Measurements from ENCODE around the gene APBA1.

Gene APBA1

DNA sequence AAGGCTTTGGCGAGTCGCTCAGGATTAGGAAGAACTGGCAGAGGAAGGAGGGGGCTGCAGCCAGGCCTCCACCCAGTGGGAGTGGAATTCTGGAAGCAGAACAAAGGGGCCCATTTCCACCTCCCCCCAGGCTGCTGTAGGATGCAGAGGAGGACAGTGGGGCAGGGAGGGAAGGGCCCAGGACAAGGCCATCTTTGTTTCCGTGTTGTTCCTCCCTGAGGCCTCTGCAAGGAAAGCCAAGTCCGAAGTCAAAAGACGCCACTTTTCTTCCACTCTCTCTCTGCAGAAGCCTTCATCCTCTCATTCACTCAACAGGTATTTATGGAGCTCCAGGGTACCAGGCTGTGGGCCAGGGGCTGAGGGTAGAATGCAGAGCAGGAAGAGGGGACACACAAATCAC lies 276.5 kb downstream of the APBA1 start:
- Histone ChIP-seq H3K9ac (ENCODE audit: low read depth, low read length) (no peak overlapping the region), H3K9me3 (ENCODE audit: insufficient read depth, low read depth, low read length) (no peaks in the 10 kb centered on the region), H3K4me3 (ENCODE audit: low read length) (no peak overlapping the region), H3K27me3 (ENCODE audit: insufficient read depth, low read length) (no peaks in the 10 kb centered on the region), H3K36me3 (ENCODE audit: insufficient read depth, low read length) (peaks cover 7% of the 10 kb centered on the region; the same call in 1 of the 2 replicates), H3K4me1 (ENCODE audit: insufficient read depth, low read length) (no peaks in the 10 kb centered on the region; the same call in 1 of the 2 replicates), H3K27ac (ENCODE audit: low read depth, low read length) (no peak overlapping the region)
- 81% methylated on average over 5 of the region's 5 CpGs for WGBS

DNA sequence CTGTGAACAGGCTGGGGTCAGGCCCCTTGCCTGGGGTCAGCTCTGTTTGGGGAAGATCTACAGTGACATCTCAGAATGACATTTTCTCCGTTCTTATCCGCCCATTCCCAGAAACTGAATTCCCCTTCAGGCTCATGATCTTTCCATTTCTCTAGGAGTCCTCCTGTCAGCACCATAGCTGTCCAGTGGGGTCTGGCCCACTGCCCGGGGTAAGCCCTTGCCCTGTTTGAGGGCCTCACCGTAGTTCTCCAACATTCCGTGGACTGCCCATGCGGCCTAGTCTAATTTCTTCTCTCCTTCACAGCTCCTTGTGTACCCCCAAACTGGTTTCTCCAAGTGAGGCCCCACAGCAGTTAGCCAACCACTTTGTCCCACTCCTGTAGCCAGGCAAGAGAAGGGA lies 278.7 kb downstream of the APBA1 start:
- 91% methylated on average over 6 of the region's 6 CpGs for WGBS
- Histone ChIP-seq H3K9ac (ENCODE audit: low read depth, low read length) (no peak overlapping the region), H3K27ac (ENCODE audit: low read depth, low read length) (no peak overlapping the region), H3K4me3 (ENCODE audit: low read length) (no peak overlapping the region), H3K36me3 (ENCODE audit: insufficient read depth, low read length) (peaks cover 7% of the 10 kb centered on the region; the same call in 1 of the 2 replicates), H3K9me3 (ENCODE audit: insufficient read depth, low read depth, low read length) (no peaks in the 10 kb centered on the region), H3K4me1 (ENCODE audit: insufficient read depth, low read length) (no peaks in the 10 kb centered on the region; the same call in 1 of the 2 replicates), H3K27me3 (ENCODE audit: insufficient read depth, low read length) (no peaks in the 10 kb centered on the region)

DNA sequence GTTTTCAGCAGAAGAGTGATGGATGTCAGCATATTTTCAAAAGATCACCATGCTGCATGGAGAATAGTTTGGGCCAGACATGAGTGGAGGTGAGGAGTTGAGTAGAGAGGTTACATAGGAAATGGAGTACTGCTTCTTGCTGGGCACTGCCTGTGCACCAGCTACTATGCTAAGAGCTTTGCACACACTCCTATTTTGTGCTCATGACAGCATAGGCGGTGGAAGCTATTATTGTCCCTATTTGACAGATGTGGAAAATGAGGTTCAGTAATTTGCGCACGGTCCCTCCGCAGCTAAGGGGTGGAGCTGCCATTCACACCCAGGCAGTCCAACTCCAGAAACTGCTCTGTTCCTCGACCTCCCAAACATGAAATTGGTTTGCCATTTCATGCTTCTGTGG lies 279.3 kb downstream of the APBA1 start:
- no peak overlapping the region for H3K4me3 ChIP-seq (ENCODE audit: low read length)
- H3K27ac ChIP-seq (ENCODE audit: low read depth, low read length), result no peak overlapping the region
- peaks cover 12% of the 10 kb centered on the region for H3K36me3 ChIP-seq (ENCODE audit: insufficient read depth, low read length)
- H3K9ac ChIP-seq (ENCODE audit: low read depth, low read length), result no peak overlapping the region
- no peaks in the 10 kb centered on the region for H3K27me3 ChIP-seq (ENCODE audit: insufficient read depth, low read length)
- H3K4me1 ChIP-seq (ENCODE audit: insufficient read depth, low read length), result no peaks in the 10 kb centered on the region; the same call in 1 of the 2 replicates
- no peaks in the 10 kb centered on the region for H3K9me3 ChIP-seq (ENCODE audit: insufficient read depth, low read depth, low read length)
- 95% methylated on average over 5 of the region's 5 CpGs for WGBS

DNA sequence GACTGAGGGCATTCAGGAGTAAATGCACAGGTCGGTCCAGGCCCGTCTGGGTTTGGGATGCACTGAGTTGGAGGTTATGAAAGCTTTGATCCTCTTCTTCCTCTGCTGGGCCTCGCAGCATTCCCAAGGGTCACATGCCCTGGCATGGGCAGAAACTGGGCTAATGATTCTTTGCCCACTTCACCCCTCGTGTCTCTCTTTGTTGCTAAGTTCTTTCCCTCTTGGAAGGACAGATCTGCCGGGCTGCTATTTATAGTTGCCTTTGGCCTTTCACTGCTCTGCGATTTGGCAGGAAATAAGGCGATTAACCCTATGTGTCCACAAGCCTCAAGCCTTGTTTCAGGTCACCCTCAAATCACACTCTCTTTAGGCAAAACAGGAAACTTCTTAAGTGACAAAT lies 280.2 kb downstream of the APBA1 start:
- H3K36me3 ChIP-seq (ENCODE audit: insufficient read depth, low read length), result peaks cover 20% of the 10 kb centered on the region
- H3K9ac ChIP-seq (ENCODE audit: low read depth, low read length), result no peak overlapping the region
- no peaks in the 10 kb centered on the region for H3K27me3 ChIP-seq (ENCODE audit: insufficient read depth, low read length)
- no peak overlapping the region for H3K4me3 ChIP-seq (ENCODE audit: low read length)
- no peak overlapping the region for H3K27ac ChIP-seq (ENCODE audit: low read depth, low read length)
- H3K9me3 ChIP-seq (ENCODE audit: insufficient read depth, low read depth, low read length), result no peaks in the 10 kb centered on the region
- H3K4me1 ChIP-seq (ENCODE audit: insufficient read depth, low read length), result no peaks in the 10 kb centered on the region; the same call in 1 of the 2 replicates
- WGBS, result 93% methylated on average over 7 of the region's 7 CpGs

DNA sequence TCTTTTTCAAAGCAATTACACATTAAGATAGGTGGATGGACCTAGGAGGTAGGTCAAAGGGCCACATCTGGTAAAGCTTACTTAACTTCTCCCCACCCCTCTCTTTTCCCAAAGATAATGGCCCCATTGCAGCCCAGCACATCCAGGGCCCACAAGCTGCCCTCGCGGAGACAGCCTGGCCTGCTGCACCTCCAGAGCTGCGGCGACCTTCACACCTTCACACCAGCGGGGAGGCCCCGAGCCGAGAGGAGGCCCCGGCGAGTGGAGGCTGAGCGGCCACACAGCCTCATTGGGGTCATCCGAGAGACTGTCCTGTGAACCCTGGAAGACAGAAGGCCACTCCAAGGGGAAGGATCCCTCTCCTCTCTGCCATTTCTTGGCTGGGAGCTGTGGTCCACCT lies 280.7 kb downstream of the APBA1 start:
- Histone ChIP-seq H3K27ac (ENCODE audit: low read depth, low read length) (no peak overlapping the region), H3K36me3 (ENCODE audit: insufficient read depth, low read length) (peaks cover 23% of the 10 kb centered on the region), H3K4me3 (ENCODE audit: low read length) (no peak overlapping the region), H3K4me1 (ENCODE audit: insufficient read depth, low read length) (no peaks in the 10 kb centered on the region; the same call in 1 of the 2 replicates), H3K9ac (ENCODE audit: low read depth, low read length) (no peak overlapping the region), H3K27me3 (ENCODE audit: insufficient read depth, low read length) (no peaks in the 10 kb centered on the region), H3K9me3 (ENCODE audit: insufficient read depth, low read depth, low read length) (no peaks in the 10 kb centered on the region)
- WGBS, result 98% methylated on average over 11 of the region's 11 CpGs

DNA sequence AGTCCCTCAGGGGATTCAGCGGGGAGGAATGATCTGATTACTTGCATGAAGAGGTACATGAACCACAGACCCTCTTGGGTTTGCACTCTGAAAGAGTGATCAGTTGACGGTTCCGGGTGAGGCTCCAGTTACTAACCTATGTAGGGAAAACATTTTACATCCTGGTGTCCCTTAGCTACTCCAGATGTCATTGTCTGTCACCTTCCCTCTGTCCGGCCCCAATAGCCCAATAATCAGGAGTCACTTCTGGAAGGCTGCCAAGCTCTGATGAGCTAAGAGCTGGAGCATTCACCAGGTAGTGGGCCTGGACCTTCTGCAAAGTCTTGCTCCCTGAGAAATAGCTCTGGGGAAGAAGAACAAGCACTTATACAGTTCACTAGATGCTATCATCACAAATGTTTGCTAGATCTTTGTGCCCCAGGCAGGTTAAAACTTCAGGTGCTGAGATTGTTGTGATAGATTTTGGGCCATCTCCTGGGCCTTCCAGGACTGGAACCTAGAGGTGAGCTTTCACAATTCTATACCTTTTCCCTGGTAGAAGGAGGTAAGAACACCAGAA lies 282.7 kb downstream of the APBA1 start:
- Histone ChIP-seq H3K27me3 (ENCODE audit: insufficient read depth, low read length) (no peaks in the 10 kb centered on the region), H3K36me3 (ENCODE audit: insufficient read depth, low read length) (peaks cover 28% of the 10 kb centered on the region), H3K4me1 (ENCODE audit: insufficient read depth, low read length) (peaks cover 9% of the 10 kb centered on the region), H3K9ac (ENCODE audit: low read depth, low read length) (no peak overlapping the region), H3K9me3 (ENCODE audit: insufficient read depth, low read depth, low read length) (no peaks in the 10 kb centered on the region), H3K4me3 (ENCODE audit: low read length) (no peak overlapping the region), H3K27ac (ENCODE audit: low read depth, low read length) (no peak overlapping the region)
- WGBS, result 95% methylated on average over 4 of the region's 4 CpGs

DNA sequence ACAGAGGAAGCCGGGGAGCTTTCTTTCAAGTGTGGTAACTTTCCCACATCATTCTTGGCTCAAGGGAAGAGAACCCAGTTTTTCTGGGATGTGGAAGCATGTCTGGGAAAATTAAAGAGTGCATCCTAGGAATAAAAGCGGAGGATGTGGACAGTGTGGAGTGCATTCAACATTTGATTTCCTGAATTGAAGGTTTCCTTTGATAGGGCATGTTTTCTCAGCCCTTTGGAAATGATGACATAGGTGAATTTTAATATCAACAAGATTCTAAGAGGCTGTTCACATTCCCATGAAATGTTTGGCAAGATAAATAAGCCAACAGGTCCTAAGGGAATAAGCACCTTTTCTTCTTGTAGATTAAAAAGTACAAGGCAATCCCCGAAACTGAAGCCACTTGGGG lies 283.6 kb downstream of the APBA1 start:
- peaks cover 28% of the 10 kb centered on the region for H3K36me3 ChIP-seq (ENCODE audit: insufficient read depth, low read length)
- 94% methylated on average over 3 of the region's 3 CpGs for WGBS

DNA sequence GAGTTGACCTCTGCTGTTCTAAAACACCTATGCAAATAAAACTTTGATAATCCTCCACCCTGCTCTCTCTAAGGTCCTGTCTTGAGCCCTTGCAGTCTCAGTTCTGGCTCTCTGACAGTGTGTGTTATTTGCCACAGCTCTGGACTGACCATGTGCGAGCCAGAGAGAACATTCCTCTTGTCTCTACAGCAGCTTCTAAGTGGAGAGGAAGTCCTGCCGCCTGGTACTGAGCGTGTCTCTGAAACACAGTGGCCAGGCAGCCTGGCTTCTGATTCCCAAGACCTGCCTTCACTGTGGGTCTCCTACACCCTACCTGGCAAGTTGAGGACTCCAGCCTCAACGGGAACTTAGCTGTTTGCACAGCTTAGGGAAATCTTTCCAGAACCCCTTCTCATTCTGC lies 285.5 kb downstream of the APBA1 start:
- Histone ChIP-seq H3K4me1 (ENCODE audit: insufficient read depth, low read length) (peaks cover 13% of the 10 kb centered on the region), H3K36me3 (ENCODE audit: insufficient read depth, low read length) (peaks cover 22% of the 10 kb centered on the region), H3K9me3 (ENCODE audit: insufficient read depth, low read depth, low read length) (no peaks in the 10 kb centered on the region), H3K9ac (ENCODE audit: low read depth, low read length) (no peak overlapping the region), H3K4me3 (ENCODE audit: low read length) (no peak overlapping the region), H3K27ac (ENCODE audit: low read depth, low read length) (no peak overlapping the region), H3K27me3 (ENCODE audit: insufficient read depth, low read length) (no peaks in the 10 kb centered on the region)
- 97% methylated on average over 4 of the region's 4 CpGs for WGBS

More for the DNA sequence above, 283.6 kb downstream of the APBA1 start:
- H3K4me1 ChIP-seq (ENCODE audit: insufficient read depth, low read length), result peaks cover 9% of the 10 kb centered on the region
- no peaks in the 10 kb centered on the region for H3K9me3 ChIP-seq (ENCODE audit: insufficient read depth, low read depth, low read length)
- no peak overlapping the region for H3K4me3 ChIP-seq (ENCODE audit: low read length)
- no peak overlapping the region for H3K27ac ChIP-seq (ENCODE audit: low read depth, low read length)
- no peak overlapping the region for H3K9ac ChIP-seq (ENCODE audit: low read depth, low read length)
- no peaks in the 10 kb centered on the region for H3K27me3 ChIP-seq (ENCODE audit: insufficient read depth, low read length)

DNA sequence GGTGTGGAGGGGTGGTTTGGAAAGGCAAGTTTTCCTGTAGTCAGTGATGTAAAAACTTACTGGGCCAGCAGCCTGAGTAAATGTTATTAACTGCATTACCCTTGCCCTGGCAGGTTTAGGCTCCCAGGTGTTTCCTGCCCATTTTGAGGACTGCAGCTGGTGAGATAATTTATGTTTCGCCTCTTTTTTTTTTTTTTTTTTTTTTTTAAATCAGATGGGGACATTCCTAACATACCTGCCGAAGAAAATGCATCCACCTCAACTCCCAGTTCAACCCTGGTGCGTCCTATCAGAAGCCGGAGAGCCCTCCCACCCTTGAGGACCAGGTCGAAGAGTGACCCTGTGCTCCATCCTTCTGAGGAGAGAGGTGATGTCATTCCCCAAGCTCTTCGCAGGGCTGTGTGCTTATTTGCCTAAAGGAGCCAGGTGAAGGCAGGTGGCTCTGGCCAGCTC lies 286.6 kb downstream of the APBA1 start:
- Histone ChIP-seq H3K9ac (ENCODE audit: low read depth, low read length) (no peak overlapping the region), H3K9me3 (ENCODE audit: insufficient read depth, low read depth, low read length) (no peaks in the 10 kb centered on the region), H3K4me1 (ENCODE audit: insufficient read depth, low read length) (peaks cover 13% of the 10 kb centered on the region), H3K36me3 (ENCODE audit: insufficient read depth, low read length) (peaks cover 21% of the 10 kb centered on the region), H3K4me3 (ENCODE audit: low read length) (no peak overlapping the region), H3K27ac (ENCODE audit: low read depth, low read length) (no peak overlapping the region; the same call in 1 of the 2 replicates), H3K27me3 (ENCODE audit: insufficient read depth, low read length) (no peaks in the 10 kb centered on the region)
- WGBS, result 83% methylated on average over 6 of the region's 6 CpGs

DNA sequence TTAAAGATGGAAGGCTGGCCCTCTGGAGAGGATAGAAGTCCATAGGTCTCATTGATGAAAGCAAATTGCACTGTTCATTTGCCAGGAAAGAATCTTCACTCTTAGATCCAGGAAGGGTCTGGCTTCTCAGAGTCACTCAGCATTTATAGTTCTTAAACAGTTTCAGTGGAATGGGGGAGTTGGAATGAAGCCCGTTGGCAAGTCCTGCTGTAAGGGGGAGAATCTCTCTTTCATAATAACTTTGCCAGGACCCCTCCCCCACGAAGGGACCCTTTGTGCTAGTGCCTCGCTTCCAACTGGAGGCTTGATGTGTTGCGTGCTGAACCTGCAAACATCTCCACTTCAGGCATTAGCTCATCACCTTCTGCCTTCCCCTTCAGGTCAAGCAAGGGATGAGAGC lies 290.0 kb downstream of the APBA1 start:
- no peaks in the 10 kb centered on the region for H3K9me3 ChIP-seq (ENCODE audit: insufficient read depth, low read depth, low read length)
- peaks cover 13% of the 10 kb centered on the region for H3K4me1 ChIP-seq (ENCODE audit: insufficient read depth, low read length)
- peaks cover 26% of the 10 kb centered on the region for H3K36me3 ChIP-seq (ENCODE audit: insufficient read depth, low read length)
- no peak overlapping the region for H3K27ac ChIP-seq (ENCODE audit: low read depth, low read length)
- no peak overlapping the region for H3K9ac ChIP-seq (ENCODE audit: low read depth, low read length)
- WGBS, result 95% methylated on average over 4 of the region's 4 CpGs
- H3K4me3 ChIP-seq (ENCODE audit: low read length), result no peak overlapping the region
- no peaks in the 10 kb centered on the region for H3K27me3 ChIP-seq (ENCODE audit: insufficient read depth, low read length)

DNA sequence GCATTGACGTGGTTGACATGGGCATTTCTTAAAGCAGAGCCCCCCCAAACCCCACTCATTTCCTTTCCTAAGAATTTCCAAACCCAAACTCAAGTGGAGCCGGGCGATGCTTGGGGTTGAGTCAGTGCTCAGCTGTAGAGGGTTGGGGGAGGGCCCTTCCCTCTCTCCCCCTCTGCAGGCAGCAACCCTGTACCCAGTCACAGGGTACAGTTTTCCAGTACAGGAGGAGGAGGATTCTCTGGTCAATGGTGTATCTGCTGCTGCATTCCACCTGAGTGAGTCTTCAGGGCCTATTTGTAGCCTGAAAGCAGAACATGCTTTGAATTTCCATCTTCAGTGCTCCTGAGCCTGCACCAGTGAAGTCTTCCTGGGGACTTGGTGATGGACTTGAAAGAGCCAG lies 291.4 kb downstream of the APBA1 start:
- Histone ChIP-seq H3K27me3 (ENCODE audit: insufficient read depth, low read length) (no peaks in the 10 kb centered on the region), H3K9ac (ENCODE audit: low read depth, low read length) (no peak overlapping the region), H3K4me1 (ENCODE audit: insufficient read depth, low read length) (peaks cover 11% of the 10 kb centered on the region), H3K9me3 (ENCODE audit: insufficient read depth, low read depth, low read length) (no peaks in the 10 kb centered on the region), H3K4me3 (ENCODE audit: low read length) (no peak overlapping the region), H3K36me3 (ENCODE audit: insufficient read depth, low read length) (peaks cover 21% of the 10 kb centered on the region; the same call in 1 of the 2 replicates), H3K27ac (ENCODE audit: low read depth, low read length) (no peak overlapping the region)
- 100% methylated on average over 1 of the region's 3 CpGs for WGBS

DNA sequence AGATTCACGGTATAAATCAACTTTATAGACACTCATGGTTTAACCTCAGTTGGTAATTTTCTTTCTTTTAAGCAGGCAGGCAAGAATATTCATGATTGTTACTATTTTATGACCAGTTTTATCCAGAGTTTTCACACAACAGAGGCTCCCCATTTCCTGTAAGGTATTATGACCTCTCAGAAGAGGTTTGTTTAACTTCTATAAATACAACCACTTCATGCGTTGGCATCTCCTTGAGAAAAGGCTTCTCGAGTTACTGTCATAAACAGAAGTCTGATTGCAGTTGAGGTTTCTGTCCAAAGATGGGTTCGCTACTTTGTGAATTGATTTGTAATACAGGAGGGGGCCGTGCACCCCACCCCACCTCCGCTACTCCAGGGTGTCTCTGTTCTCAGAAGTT lies 291.9 kb downstream of the APBA1 start:
- WGBS, result 94% methylated on average over 6 of the region's 6 CpGs
- Histone ChIP-seq H3K27ac (ENCODE audit: low read depth, low read length) (no peak overlapping the region), H3K27me3 (ENCODE audit: insufficient read depth, low read length) (no peaks in the 10 kb centered on the region), H3K4me3 (ENCODE audit: low read length) (no peak overlapping the region), H3K36me3 (ENCODE audit: insufficient read depth, low read length) (peaks cover 21% of the 10 kb centered on the region; the same call in 1 of the 2 replicates), H3K9me3 (ENCODE audit: insufficient read depth, low read depth, low read length) (no peaks in the 10 kb centered on the region), H3K9ac (ENCODE audit: low read depth, low read length) (no peak overlapping the region), H3K4me1 (ENCODE audit: insufficient read depth, low read length) (peaks cover 6% of the 10 kb centered on the region; the same call in 1 of the 2 replicates)

Data from HUES64 (cell line).